Right lobe of liver (tissue), 6 donors: Measurements from ENCODE around the gene POMC. TPM values are rescaled to one million over a fixed set of nuclear protein-coding genes. Genes with fewer than 3 reads are reported as not detected.
A peak's percentile ranks its signal among the peaks of the same experiment; 100 is the strongest.
"Not testable (repeated sequence)": the region's sequence is repeated elsewhere in the genome, so short reads cannot be mapped to it uniquely, and the experiment has no call there.

Source experiments
- ATAC-seq, 4 donors: fragments of 200-7000 bp; cut with Tn5 transposase; one replicate each; pipeline ENCODE4 v1.9.1; 2020; ENCODE audit warnings: mild to moderate bottlenecking in 4 of 4, moderate library complexity in 4 of 4
- DNase-seq, 3 donors: peaks; one replicate each; pipeline ENCODE4 v3.0.0-alpha.2; 2020
- H3K27ac ChIP-seq, 3 donors: fragments of 200-600 bp; one replicate each; pipeline ENCODE4 v1.8.0; 2022
- H3K27me3 ChIP-seq, 2 donors: fragments of 200-600 bp; one replicate each; pipeline ENCODE4 v1.8.0; 2022
- H3K36me3 ChIP-seq, 4 donors: fragments of 200-600 bp; sonication (generic) in 1 of 4; one replicate each; pipeline versions ENCODE4 v1.5.1 to v1.8.0; 2017 to 2022; ENCODE audit warnings: control low read depth in 1 of 4
- H3K4me1 ChIP-seq, 4 donors: fragments of 200-600 bp; sonication (generic) in 1 of 4; one replicate each; pipeline versions ENCODE4 v1.5.1 to v1.8.0; 2017 to 2022; ENCODE audit warnings: control low read depth in 1 of 4
- H3K4me3 ChIP-seq, 3 donors: fragments of 200-600 bp; one replicate each; pipeline ENCODE4 v1.8.0; 2022
- H3K9me3 ChIP-seq, 4 donors: fragments of 200-600 bp; sonication (generic) in 1 of 4; one replicate each; pipeline versions ENCODE4 v1.5.1 to v1.8.0; 2017 to 2022; ENCODE audit warnings: control low read depth in 1 of 4
- POLR2A ChIP-seq: fragments of 450-650 bp; IDR thresholded peaks from one replicate; pipeline ENCODE4 v1.6.1; 2017; ENCODE audit warnings: antibody characterized with exemption, mild to moderate bottlenecking
- whole genome bisulfite sequencing: methylation state at CpG from one replicate; pipeline ENCODE4 v1.1.6; 2018; ENCODE audit warnings: low coverage, low lambda C conversion rate; ENCODE audit not compliant: insufficient coverage; ENCODE audit errors: missing lambda C conversion rate; 5-methylcytosine and 5-hydroxymethylcytosine counted together
- intact Hi-C, 2 donors: fragments of 100-400 bp; cut with DNase I; formaldehyde crosslinking; loops; one replicate each; pipeline versions ENCODE4 v1.11.2 to v1.14.1; 2022
- total RNA-seq, 6 experiments: library from RNA; depleted of rRNA in 2 of 6; stranded (reverse); fragments of >200 nt in 2 of 6; fragmentation: NEBNext Ultra II Directional in 3 of 6; extraction: Animal tissue kit (Norgen Biotek cat#: 25700) in 3 of 6; gene quantifications; one replicate each; pipeline versions ENCODE4 v1.1.0 to v1.2.4, GENCODE V29; 2016 to 2023
- TF ChIP-seq, protein P1 (sequence below), 4 donors: fragments of 200-600 bp in 3 of 4; fragments of 450-650 bp in 1 of 4; IDR thresholded peaks; one replicate each; pipeline versions ENCODE4 v1.5.1 to v1.8.0; 2016 to 2022; ENCODE audit warnings: antibody characterized with exemption in 4 of 4, mild to moderate bottlenecking in 2 of 4
- donor health status: DM: no; HTN: yes; CAD: no.
- donor health status: DM: no; HTN: no; CAD: no.
- donor health status: DM: no; HTN: no; CAD: no.
- donor health status: DM: no; HTN: yes; CAD: no.
- donor health status: DM: no; HTN: yes; CAD: no.

POMC gene
- total RNA-seq, 6 experiments from 2014 or later = 0.30 to 1.6 (median 0.57) TPM

DNA sequence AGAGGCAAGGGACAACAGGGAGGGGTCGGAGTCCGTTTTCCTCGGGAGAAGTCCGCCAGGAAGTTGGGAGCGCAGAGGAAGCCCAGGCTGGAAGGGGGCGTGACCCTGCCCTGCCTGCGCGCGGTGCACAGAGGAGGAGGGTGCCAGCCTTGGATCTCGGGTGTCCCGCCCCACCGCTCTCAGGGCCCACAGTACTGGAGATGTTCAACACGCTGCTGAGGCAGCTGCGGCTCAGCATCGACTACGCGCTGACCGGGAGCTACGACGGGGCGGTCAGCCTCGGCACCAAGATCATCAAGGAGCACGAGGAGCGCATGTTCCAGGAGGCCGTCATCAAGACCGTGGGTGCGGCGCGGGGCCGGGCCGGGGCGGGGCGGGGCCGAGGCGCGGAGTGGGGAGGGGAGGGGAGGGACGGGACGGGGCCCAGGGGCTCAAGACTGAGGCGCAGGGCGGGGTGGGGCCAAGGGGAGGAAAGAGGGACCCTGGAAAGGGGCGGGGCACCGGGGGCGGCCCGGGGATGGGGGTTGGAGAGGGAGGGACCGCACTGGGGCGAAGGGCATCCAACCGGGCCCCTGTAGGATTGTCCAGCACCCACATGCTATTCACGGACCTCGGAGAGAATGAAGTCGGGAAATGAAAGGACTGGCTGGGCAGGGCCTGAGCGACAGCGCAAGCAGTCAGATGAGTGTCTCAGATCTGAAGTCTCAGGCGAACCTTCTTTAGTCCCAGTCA is 36.6 kb downstream of the POMC start:
- Histone ChIP-seq H3K4me3 (peak overlapping the region in 1 of 3 donors; percentile 3), H3K36me3 (no peaks in the 10 kb centered on the region), H3K4me1 (no peaks in the 10 kb centered on the region), H3K27me3 (no peaks in the 10 kb centered on the region), H3K9me3 (no peaks in the 10 kb centered on the region), H3K27ac (no peak overlapping the region)
- DNase-seq (peak in 1 of 3 donors; percentile 26), ATAC-seq (peak; percentile 16 to 28 (median 21))
- TF ChIP-seq POLR2A = no peak
- TF ChIP-seq, protein P1, sequence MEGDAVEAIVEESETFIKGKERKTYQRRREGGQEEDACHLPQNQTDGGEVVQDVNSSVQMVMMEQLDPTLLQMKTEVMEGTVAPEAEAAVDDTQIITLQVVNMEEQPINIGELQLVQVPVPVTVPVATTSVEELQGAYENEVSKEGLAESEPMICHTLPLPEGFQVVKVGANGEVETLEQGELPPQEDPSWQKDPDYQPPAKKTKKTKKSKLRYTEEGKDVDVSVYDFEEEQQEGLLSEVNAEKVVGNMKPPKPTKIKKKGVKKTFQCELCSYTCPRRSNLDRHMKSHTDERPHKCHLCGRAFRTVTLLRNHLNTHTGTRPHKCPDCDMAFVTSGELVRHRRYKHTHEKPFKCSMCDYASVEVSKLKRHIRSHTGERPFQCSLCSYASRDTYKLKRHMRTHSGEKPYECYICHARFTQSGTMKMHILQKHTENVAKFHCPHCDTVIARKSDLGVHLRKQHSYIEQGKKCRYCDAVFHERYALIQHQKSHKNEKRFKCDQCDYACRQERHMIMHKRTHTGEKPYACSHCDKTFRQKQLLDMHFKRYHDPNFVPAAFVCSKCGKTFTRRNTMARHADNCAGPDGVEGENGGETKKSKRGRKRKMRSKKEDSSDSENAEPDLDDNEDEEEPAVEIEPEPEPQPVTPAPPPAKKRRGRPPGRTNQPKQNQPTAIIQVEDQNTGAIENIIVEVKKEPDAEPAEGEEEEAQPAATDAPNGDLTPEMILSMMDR (IDR thresholded peaks at IDR 0.05) = no peak
- WGBS = 7% methylated on average over 32 of the region's 53 CpGs
- intact Hi-C loops = loop anchor here in 1 of 2 donors (10.0 kb wide), 1 partner anchor 147 kb away; no protein-coding TSS in a partner anchor

DNA sequence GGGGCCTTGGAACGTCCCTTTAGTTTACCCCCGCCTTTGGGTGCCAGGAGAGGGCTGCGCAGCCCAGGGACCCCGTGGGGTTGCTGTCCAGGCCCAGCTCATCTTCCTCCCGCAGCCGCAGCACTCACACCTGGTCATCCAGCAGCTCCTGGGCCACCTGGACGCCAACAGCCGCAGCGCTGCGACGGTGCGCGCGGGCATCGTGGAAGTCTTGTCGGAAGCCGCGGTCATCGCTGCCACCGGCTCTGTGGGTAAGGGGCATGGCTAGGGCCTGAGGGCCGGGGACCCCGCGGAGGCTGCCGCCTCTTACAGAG is 37.2 kb downstream of the POMC start:
- 13% methylated on average over 5 of the region's 24 CpGs for WGBS

DNA sequence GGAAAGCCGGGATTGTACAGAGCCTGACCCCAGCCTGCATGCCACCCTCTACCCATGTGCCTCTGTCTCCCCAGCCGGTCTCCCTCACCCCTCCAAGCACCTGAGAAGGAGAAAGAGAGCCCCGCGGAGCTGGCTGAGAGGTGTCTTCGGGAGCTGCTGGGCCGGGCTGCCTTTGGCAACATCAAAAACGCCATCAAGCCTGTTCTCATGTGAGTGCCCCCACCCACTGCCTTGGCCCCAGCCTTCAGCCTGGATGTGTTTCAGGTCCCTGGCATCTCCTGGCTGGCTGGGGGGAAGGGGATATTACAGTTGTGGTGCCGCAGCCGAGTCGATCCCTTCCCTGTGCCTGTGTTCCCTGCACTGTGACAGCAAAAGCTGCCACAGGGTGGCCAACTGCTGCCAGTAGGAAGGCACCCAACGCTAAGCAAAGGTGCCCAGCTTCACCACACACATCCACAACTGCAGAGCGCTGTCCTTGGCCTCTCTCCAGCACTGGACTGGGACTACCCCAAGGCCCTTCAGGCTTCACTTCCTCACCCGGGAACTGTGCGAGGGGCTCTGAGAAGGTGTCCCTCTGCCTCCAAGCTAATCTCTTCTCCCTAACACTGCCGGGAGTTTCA is 38.4 kb downstream of the POMC start:
- ATAC-seq (no peak), DNase-seq (peak in 1 of 3 donors; percentile 53)
- Histone ChIP-seq H3K4me1 (no peaks in the 10 kb centered on the region), H3K36me3 (no peaks in the 10 kb centered on the region), H3K27me3 (no peaks in the 10 kb centered on the region), H3K27ac (no peak overlapping the region), H3K9me3 (no peaks in the 10 kb centered on the region), H3K4me3 (no peak overlapping the region)
- 62% methylated on average over 6 of the region's 15 CpGs for WGBS
- TF ChIP-seq POLR2A = no peak
- TF ChIP-seq, protein P1 (IDR thresholded peaks at IDR 0.05) = peak in 1 of 4 donors; percentile 4
- intact Hi-C loops = loop anchor here (10.0 kb wide), 1 partner anchor 145 kb away; no protein-coding TSS in a partner anchor

More for the DNA sequence above, 37.2 kb downstream of the POMC start:
- TF ChIP-seq, protein P1 (IDR thresholded peaks at IDR 0.05) = no peak
- no peak for TF ChIP-seq POLR2A
- intact Hi-C loops = loop anchor here in 1 of 2 donors (10.0 kb wide), 1 partner anchor 146 kb away; no protein-coding TSS in a partner anchor
- H3K27me3 ChIP-seq = no peaks in the 10 kb centered on the region
- DNase-seq (no peak), ATAC-seq (no peak)
- no peaks in the 10 kb centered on the region for H3K36me3 ChIP-seq
- H3K27ac ChIP-seq = no peak overlapping the region
- H3K4me3 ChIP-seq = no peak overlapping the region
- H3K4me1 ChIP-seq = no peaks in the 10 kb centered on the region
- no peaks in the 10 kb centered on the region for H3K9me3 ChIP-seq

DNA sequence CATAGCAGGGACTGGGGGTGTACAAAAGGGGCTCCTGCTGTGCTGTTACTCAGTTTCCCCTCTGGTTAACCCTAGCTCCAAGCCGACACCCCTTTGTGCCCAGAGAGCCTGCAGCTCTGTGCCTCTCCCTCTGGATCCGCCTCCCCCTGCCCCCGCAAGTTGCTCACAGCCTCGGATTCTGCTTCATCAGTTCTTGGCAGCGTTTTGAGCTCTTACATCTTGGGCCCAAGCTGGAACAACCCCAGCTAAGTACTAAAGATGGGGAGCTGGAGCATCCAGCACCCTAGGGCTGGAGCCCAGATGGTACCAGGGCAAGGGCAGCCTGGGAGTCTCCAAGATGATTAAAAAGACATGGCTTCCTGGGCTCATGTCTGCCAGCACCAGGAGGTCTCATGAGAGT is 40.7 kb downstream of the POMC start:
- Histone ChIP-seq H3K27ac (no peak overlapping the region), H3K36me3 (no peaks in the 10 kb centered on the region), H3K27me3 (no peaks in the 10 kb centered on the region), H3K4me1 (no peaks in the 10 kb centered on the region), H3K9me3 (no peaks in the 10 kb centered on the region), H3K4me3 (no peak overlapping the region)
- TF ChIP-seq POLR2A = no peak
- TF ChIP-seq, protein P1 (IDR thresholded peaks at IDR 0.05) = no peak
- no peak for ATAC-seq
- 21% methylated on average over 3 of the region's 5 CpGs for WGBS
- intact Hi-C loops = loop anchor here in 1 of 2 donors (10.0 kb wide), 1 partner anchor 143 kb away; no protein-coding TSS in a partner anchor
- DNase-seq = peak in 1 of 3 donors; percentile 19

DNA sequence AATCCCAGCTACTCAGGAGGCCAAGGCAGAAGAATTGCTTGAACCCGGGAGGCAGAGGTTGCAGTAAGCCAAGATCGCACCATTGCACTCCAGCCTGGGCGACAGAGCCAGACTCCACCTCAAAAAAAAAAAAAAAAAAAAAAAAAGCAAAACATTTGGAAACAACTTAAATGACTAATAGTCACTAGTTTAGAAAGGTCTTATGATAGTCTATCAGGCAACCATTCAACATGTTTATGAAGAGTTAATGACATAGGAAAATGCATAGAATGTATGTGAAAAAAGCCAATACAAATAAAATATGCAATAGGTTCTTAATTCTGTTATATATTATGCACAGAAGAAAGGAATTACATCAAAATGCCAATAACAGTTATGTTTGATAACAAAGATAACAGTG is 41.3 kb downstream of the POMC start:
- ATAC-seq, H3K27me3 ChIP-seq, H3K4me3 ChIP-seq, H3K4me1 ChIP-seq, H3K27ac ChIP-seq, H3K9me3 ChIP-seq, DNase-seq, H3K36me3 ChIP-seq: not testable (repeated sequence)
- 90% methylated on average over 3 of the region's 3 CpGs for WGBS
- intact Hi-C loops = loop anchor here in 1 of 2 donors (10.0 kb wide), 1 partner anchor 142 kb away; no protein-coding TSS in a partner anchor
